GM23248 (cell line): ENCODE measurements around the gene ADCY2. TPM values are rescaled to one million over a fixed set of nuclear protein-coding genes. Genes with fewer than 3 reads are reported as not detected.

Source experiments
- DNase-seq: peaks from one replicate; pipeline ENCODE4 v3.0.0-alpha.2; 2015
- H2AFZ ChIP-seq: fragments of 200-600 bp; sonication (generic); 2 replicates; pipeline ENCODE4 v1.6.1; 2016; ENCODE audit warnings: antibody characterized with exemption
- H3F3A ChIP-seq: fragments of 200-600 bp; sonication (generic); 2 replicates; pipeline ENCODE4 v1.6.1; 2016; ENCODE audit warnings: mild to moderate bottlenecking, antibody characterized with exemption, mixed run types; ENCODE audit not compliant: insufficient read depth
- H3K27ac ChIP-seq: fragments of 200-600 bp; sonication (generic); 2 replicates; pipeline ENCODE4 v1.5.1; 2016; ENCODE audit warnings: mild to moderate bottlenecking
- H3K27me3 ChIP-seq: fragments of 200-600 bp; sonication (generic); replicated peaks from 2 replicates; pipeline ENCODE4 v1.6.1; 2016; ENCODE audit warnings: mild to moderate bottlenecking; ENCODE audit not compliant: insufficient read depth
- H3K36me3 ChIP-seq: fragments of 200-600 bp; sonication (generic); 2 replicates; pipeline ENCODE4 v1.6.1; 2016; ENCODE audit warnings: low read depth, mild to moderate bottlenecking
- H3K4me1 ChIP-seq: fragments of 200-600 bp; sonication (generic); 2 replicates; pipeline ENCODE4 v1.6.1; 2016; ENCODE audit warnings: mild to moderate bottlenecking; ENCODE audit not compliant: insufficient read depth
- H3K4me2 ChIP-seq: fragments of 200-600 bp; sonication (generic); one replicate; pipeline ENCODE4 v1.6.1; 2016; ENCODE audit warnings: mild to moderate bottlenecking; ENCODE audit not compliant: unreplicated experiment
- H3K4me3 ChIP-seq: fragments of 200-600 bp; sonication (generic); 2 replicates; pipeline ENCODE4 v1.5.1; 2016; ENCODE audit warnings: mild to moderate bottlenecking
- H3K79me2 ChIP-seq: fragments of 200-600 bp; sonication (generic); 2 replicates; pipeline ENCODE4 v1.6.1; 2016; ENCODE audit warnings: mild to moderate bottlenecking; ENCODE audit not compliant: insufficient read depth
- H3K9ac ChIP-seq: fragments of 200-600 bp; sonication (generic); 2 replicates; pipeline ENCODE4 v1.6.1; 2016; ENCODE audit warnings: mild to moderate bottlenecking
- H3K9me2 ChIP-seq: fragments of 200-600 bp; sonication (generic); 2 replicates; pipeline ENCODE4 v1.6.1; 2016; ENCODE audit warnings: mixed run types, mild to moderate bottlenecking, moderate library complexity; ENCODE audit not compliant: insufficient read depth
- H3K9me3 ChIP-seq: fragments of 200-600 bp; sonication (generic); one replicate; pipeline ENCODE4 v1.6.1; 2017; ENCODE audit warnings: low read depth
- H4K20me1 ChIP-seq: fragments of 200-600 bp; sonication (generic); 2 replicates; pipeline ENCODE4 v1.6.0; 2016; ENCODE audit not compliant: insufficient read depth
- EZH2 ChIP-seq: fragments of 200-600 bp; sonication (generic); IDR thresholded peaks from 2 replicates; pipeline ENCODE4 v1.6.1; 2018; ENCODE audit warnings: antibody characterized with exemption, mild to moderate bottlenecking; ENCODE audit not compliant: insufficient read depth, poor library complexity, severe bottlenecking
- EZH2phosphoT487 ChIP-seq: fragments of 200-600 bp; sonication (generic); IDR thresholded peaks from 2 replicates; pipeline ENCODE4 v1.6.1; 2018; ENCODE audit warnings: antibody characterized with exemption, moderate library complexity, mild to moderate bottlenecking, low read depth; ENCODE audit not compliant: insufficient read depth
- WGBS, 2 experiments: methylation state at CpG; one replicate each; pipeline ENCODE4 v1.1.6; 2015 to 2017; ENCODE audit warnings: low lambda C conversion rate in 2 of 2, low coverage in 1 of 2; ENCODE audit errors: missing lambda C conversion rate in 2 of 2; 5-methylcytosine and 5-hydroxymethylcytosine counted together
- in situ Hi-C: fragments of 300-500 bp; cut with MboI; formaldehyde crosslinking; loops from 2 replicates; pipeline ENCODE4 v1.15.0; 2020
- polyA plus RNA-seq: library from polyadenylated mRNA; unstranded; fragments of >200 nt; fragmentation: Nextera tagmentation; extraction: Ambion mirVana; gene quantifications from 2 replicates; pipeline ENCODE4 v1.2.1, GENCODE V29; 2016
- total RNA-seq: library from RNA; depleted of rRNA; stranded (reverse); fragments of >200 nt; shearing (Covaris generic); gene quantifications from 2 replicates; pipeline ENCODE4 v1.2.3, GENCODE V29; 2014

The ADCY2 gene
- total and polyA plus RNA-seq, 2 experiments from 2014 or later = 0.11 TPM; not detected in 1

DNA sequence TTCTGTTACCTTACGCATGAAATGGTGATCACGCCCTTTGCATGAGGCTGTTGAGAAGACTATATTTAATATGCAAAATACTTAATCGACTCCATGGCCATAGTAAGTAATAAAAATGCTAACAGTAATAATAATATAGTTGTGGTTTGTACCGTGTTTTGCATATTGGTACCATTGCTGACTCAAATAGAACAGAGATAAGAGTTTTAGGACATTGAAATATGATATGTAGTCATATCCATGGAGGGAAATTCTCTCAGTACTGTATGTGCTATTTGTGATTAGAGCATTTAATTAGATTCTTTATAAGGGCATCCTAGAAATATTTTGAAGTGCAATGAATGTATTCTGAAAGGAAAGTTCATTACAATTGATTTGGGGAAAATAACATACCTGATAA lies 413.1 kb downstream of the ADCY2 start:
- WGBS, 2 experiments = 59% methylated on average over 4 of the region's 4 CpGs
- in situ Hi-C loops = no loop called here
- Histone ChIP-seq H3K79me2 (no peaks in the 10 kb centered on the region), H3K9me3 (no peaks in the 10 kb centered on the region), H3K36me3 (no peaks in the 10 kb centered on the region), H3K9ac (no peak overlapping the region), H4K20me1 (no peaks in the 10 kb centered on the region), H3K27me3 (no peaks in the 10 kb centered on the region), H3K4me1 (no peaks in the 10 kb centered on the region), H3K27ac (no peak overlapping the region), H3K4me2 (no peak overlapping the region), H3F3A (no peaks in the 10 kb centered on the region), H3K4me3 (no peak overlapping the region), H2AFZ (no peak overlapping the region), H3K9me2 (no peaks in the 10 kb centered on the region)
- no peak for DNase-seq
- TF ChIP-seq EZH2 = no peak
- TF ChIP-seq EZH2phosphoT487 = no peak

DNA sequence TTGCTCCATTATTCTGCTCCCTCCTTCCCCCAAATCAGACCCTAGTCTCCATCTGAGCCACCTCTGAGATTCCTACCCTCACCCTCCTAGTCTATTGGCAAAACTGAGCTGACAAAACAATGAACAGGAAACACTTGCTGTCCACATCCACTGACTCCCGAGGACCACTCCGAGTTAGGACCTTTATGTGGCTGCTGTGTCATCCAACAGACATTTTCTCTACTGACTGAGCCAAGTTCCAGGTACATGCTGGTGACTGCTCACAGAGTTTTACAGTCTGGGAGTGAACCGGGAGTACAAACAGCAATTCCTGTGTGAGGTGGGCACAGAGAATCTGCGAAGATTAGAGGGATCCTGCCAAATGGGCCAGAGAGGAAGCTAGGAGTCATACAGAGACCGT lies 415.8 kb downstream of the ADCY2 start:
- DNase-seq = no peak
- Histone ChIP-seq H3K9ac (no peak overlapping the region), H3K4me2 (no peak overlapping the region), H3K4me1 (no peaks in the 10 kb centered on the region), H3K27me3 (no peaks in the 10 kb centered on the region), H3K4me3 (no peak overlapping the region), H4K20me1 (no peaks in the 10 kb centered on the region), H3K27ac (no peak overlapping the region), H2AFZ (no peak overlapping the region), H3K9me2 (no peaks in the 10 kb centered on the region), H3K36me3 (no peaks in the 10 kb centered on the region), H3F3A (no peaks in the 10 kb centered on the region), H3K9me3 (no peaks in the 10 kb centered on the region), H3K79me2 (no peaks in the 10 kb centered on the region)
- WGBS, 2 experiments = 65 to 72% methylated on average over 5 of the region's 5 CpGs
- TF ChIP-seq EZH2 (no peak), EZH2phosphoT487 (no peak)
- in situ Hi-C loops = no loop called here

DNA sequence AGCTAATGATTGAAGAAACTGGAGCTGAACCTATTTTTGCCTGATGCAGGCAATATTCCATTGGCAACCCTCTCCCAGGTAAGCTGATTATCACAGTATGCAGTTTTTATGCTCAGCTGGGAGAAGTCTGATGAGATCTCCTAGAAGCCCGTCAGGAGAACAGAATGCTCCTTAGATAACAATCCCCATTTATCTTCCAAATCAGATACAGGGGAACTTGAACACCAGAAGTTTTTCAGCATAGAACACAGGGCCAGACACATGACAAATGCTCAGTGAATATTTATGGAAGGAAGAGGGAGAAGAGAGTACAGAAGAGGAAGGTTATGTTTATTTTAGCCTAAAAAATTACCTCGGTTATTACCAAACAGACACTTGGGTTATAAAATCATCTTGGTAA lies 417.1 kb downstream of the ADCY2 start:
- WGBS, 2 experiments = 23 to 28% methylated on average over 2 of the region's 2 CpGs

DNA sequence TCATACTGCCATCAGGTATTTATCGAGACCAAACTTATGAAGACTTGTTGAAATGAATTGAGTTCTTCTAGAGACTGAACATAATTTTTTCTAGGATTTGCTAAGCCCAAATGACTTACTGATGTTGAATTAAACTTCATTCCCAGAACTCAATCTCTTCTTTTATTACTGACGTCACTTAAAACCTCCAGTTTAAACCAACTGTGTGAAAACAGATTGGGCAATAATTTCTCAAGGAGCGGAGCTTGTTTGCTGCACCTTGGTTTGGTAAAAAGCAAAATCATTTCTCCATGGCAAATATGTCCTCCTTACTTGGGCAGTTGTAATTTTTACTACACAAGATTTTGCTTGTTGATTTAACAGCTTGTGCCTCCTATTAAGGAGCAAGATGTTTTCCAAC lies 417.6 kb downstream of the ADCY2 start:
- 42 to 48% methylated on average over 3 of the region's 3 CpGs for WGBS, 2 experiments
- DNase-seq = no peak

More for the DNA sequence above, 417.1 kb downstream of the ADCY2 start:
- H3F3A ChIP-seq = no peaks in the 10 kb centered on the region
- no peak overlapping the region for H2AFZ ChIP-seq
- no peak overlapping the region for H3K27ac ChIP-seq
- H3K27me3 ChIP-seq = no peaks in the 10 kb centered on the region
- no peaks in the 10 kb centered on the region for H3K4me1 ChIP-seq
- H3K4me2 ChIP-seq = no peak overlapping the region
- no peak for DNase-seq
- TF ChIP-seq EZH2phosphoT487 (no peak), EZH2 (no peak)
- H3K79me2 ChIP-seq = no peaks in the 10 kb centered on the region
- H3K9me3 ChIP-seq = no peaks in the 10 kb centered on the region
- no peaks in the 10 kb centered on the region for H3K9me2 ChIP-seq
- H4K20me1 ChIP-seq = no peaks in the 10 kb centered on the region
- in situ Hi-C loops = no loop called here
- H3K9ac ChIP-seq = no peak overlapping the region
- no peak overlapping the region for H3K4me3 ChIP-seq
- no peaks in the 10 kb centered on the region for H3K36me3 ChIP-seq

DNA sequence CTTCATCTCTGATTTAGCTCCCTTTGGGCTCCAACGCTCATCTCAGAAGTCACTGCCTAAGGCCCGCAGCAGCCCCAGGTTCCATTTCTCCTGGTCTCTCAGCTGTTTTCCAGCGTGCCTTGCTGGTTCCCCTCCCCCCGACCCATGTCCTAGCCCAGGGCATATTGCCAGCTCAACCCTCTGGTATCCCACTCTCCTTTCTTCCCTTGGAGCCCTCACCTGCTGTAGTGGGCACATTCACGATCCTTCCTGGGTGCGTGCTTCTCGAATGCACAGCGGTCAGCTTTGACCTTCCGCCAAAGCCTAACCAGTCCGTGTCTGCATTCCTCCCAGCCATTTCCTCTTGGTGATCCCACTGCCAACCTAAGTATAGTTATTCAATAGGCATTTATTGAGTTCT lies 418.9 kb downstream of the ADCY2 start:
- no peak for DNase-seq
- WGBS, 2 experiments = 82 to 83% methylated on average over 10 of the region's 10 CpGs
- in situ Hi-C loops = no loop called here

More for the DNA sequence above, 417.6 kb downstream of the ADCY2 start:
- no peak for TF ChIP-seq EZH2phosphoT487
- TF ChIP-seq EZH2 = no peak
- H3K9ac ChIP-seq = no peak overlapping the region
- H3K27ac ChIP-seq = no peak overlapping the region
- H3K4me3 ChIP-seq = no peak overlapping the region
- H3K4me1 ChIP-seq = no peaks in the 10 kb centered on the region
- no peaks in the 10 kb centered on the region for H3K27me3 ChIP-seq
- H3K9me2 ChIP-seq = no peaks in the 10 kb centered on the region
- no peak overlapping the region for H2AFZ ChIP-seq
- no peaks in the 10 kb centered on the region for H3K79me2 ChIP-seq
- no peak overlapping the region for H3K4me2 ChIP-seq
- H3K36me3 ChIP-seq = no peaks in the 10 kb centered on the region
- no peaks in the 10 kb centered on the region for H3K9me3 ChIP-seq
- H4K20me1 ChIP-seq = no peaks in the 10 kb centered on the region
- in situ Hi-C loops = no loop called here
- no peaks in the 10 kb centered on the region for H3F3A ChIP-seq

More for the DNA sequence above, 418.9 kb downstream of the ADCY2 start:
- H2AFZ ChIP-seq = no peak overlapping the region
- H3K4me2 ChIP-seq = no peak overlapping the region
- H3F3A ChIP-seq = no peaks in the 10 kb centered on the region
- no peak overlapping the region for H3K4me3 ChIP-seq
- no peaks in the 10 kb centered on the region for H3K79me2 ChIP-seq
- no peaks in the 10 kb centered on the region for H3K27me3 ChIP-seq
- H3K36me3 ChIP-seq = no peaks in the 10 kb centered on the region
- H3K27ac ChIP-seq = no peak overlapping the region
- H3K9me2 ChIP-seq = no peaks in the 10 kb centered on the region
- no peaks in the 10 kb centered on the region for H4K20me1 ChIP-seq
- TF ChIP-seq EZH2 (no peak), EZH2phosphoT487 (no peak)
- H3K4me1 ChIP-seq = no peaks in the 10 kb centered on the region
- no peak overlapping the region for H3K9ac ChIP-seq
- H3K9me3 ChIP-seq = no peaks in the 10 kb centered on the region
